Measurements from ENCODE around the gene RIMKLB. TPM values are rescaled to one million over a fixed set of nuclear protein-coding genes. Genes with fewer than 3 reads are reported as not detected.
"Not testable (repeated sequence)": the region's sequence is repeated elsewhere in the genome, so short reads cannot be mapped to it uniquely, and the experiment has no call there.

The RIMKLB gene
- total RNA-seq, 2 donors from 2014 or later = 2.2 to 4.5 TPM

GRCh38 chr12:8734873-8735381 lies 37.1 kb downstream of the RIMKLB start:
- H3K9me3 Mint-ChIP-seq = no peaks in the 10 kb centered on the region

DNA sequence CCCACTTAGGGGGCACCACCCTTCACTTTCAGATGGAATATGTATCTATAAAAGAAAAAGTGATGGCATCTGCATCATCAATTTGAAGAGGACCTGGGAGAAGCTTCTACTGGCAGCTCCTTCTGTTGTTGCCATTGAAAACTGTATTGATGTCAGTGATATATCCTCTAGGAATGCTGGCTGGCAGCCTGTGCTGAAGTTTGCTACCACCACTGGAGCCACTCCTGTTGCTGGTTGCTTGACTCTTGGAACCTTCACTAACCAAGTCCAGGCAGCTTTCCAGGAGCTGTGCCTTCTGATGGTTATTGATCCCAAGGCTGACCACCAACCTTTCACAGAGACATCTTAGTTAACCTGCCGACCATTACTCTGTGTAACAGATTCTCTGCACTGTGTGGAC lies 44.7 kb downstream of the RIMKLB start:
- no peaks in the 10 kb centered on the region for H3K9me3 Mint-ChIP-seq

More at GRCh38 chr12:8734873-8735381, 37.1 kb downstream of the RIMKLB start:
- Mint-ChIP-seq H3K27ac (no peak overlapping the region), H3K36me3 (no peaks in the 10 kb centered on the region)
- DNase-seq (ENCODE audit: low spot score in 2 of 2) = no peak
- ATAC-seq = no peak

DNA sequence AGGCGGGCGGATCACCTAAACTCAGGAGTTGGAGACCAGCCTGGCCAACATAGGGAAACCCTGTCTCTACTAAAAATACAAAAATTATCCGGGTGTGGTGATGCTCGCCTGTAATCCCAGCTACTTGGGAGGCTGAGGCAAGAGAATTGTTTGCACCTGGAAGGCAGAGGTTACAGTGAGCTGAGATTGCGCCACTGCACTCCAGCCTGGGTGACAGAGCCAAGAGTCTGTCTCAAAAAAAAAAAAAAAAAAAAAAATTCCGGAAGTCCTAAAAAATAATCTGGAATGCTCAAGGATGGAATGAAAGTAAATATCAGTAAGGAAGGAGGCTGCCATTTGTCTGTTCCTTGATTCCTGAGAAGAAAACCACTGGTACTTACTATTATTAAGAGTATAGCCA lies 45.3 kb downstream of the RIMKLB start:
- not testable (repeated sequence) for DNase-seq (ENCODE audit: low spot score in 2 of 2); H3K27ac Mint-ChIP-seq; H3K36me3 Mint-ChIP-seq; ATAC-seq; H3K9me3 Mint-ChIP-seq

More for the DNA sequence above, 44.7 kb downstream of the RIMKLB start:
- DNase-seq (ENCODE audit: low spot score in 2 of 2) = no peak
- Mint-ChIP-seq H3K27ac (no peak overlapping the region), H3K36me3 (no peaks in the 10 kb centered on the region)
- no peak for ATAC-seq

DNA sequence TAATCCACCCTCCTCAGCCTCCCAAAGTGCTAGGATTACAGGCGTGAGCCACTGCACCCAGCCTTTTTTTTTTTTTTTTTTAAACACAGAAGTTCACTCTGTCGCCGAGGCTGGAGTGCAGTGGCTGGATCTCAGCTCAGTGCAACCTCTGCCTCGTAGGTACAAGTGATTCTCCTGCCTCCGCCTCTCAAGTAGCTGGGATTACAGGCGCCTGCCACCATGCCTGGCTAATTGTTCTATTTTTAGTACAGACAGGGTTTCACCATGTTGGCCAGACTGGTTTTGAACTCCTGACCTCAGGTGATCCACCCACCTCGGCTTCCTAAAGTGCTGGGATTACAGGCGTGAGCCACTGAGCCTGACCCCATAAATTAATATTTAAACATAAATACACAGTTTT lies 47.8 kb downstream of the RIMKLB start:
- H3K36me3 Mint-ChIP-seq; H3K27ac Mint-ChIP-seq; DNase-seq (ENCODE audit: low spot score in 2 of 2); ATAC-seq; H3K9me3 Mint-ChIP-seq: not testable (repeated sequence)

DNA sequence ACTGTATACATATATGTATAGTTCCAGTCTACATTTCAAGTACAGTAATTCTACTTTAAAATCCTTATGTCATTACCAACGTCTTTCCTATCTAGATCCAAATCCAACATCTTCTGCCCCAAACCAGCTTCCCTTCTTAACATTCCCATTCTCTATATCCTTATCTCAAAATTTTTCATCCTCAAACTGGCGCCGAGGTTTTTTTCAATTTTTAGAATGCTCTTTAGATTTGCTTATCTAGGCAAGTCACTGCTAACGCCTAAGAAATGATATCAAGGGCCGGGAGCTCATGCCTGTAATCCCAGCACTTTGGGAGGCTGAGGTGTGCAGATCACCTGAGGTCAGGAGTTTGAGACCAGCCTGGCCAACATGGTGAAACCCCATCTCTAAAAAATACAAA lies 48.3 kb downstream of the RIMKLB start:
- DNase-seq (ENCODE audit: low spot score in 2 of 2) (no peak), ATAC-seq (no peak)
- Mint-ChIP-seq H3K27ac (no peak overlapping the region), H3K9me3 (no peaks in the 10 kb centered on the region), H3K36me3 (no peaks in the 10 kb centered on the region)

DNA sequence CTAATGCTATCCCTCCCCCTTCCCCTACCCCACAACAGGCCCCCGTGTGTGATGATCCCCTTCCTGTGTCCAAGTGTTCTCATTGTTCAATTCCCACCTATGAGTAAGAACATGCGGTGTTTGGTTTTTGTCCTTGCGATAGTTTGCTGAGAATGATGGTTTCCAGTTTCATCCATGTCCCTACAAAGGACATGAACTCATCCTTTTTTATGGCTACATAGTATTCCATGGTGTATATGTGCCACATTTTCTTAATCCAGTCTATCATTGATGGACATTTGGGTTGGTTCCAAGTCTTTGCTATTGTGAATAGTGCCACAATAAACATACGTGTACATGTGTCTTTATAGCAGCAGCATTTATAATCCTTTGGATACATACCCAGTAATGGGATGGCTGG lies 62.3 kb downstream of the RIMKLB start:
- H3K36me3 Mint-ChIP-seq; DNase-seq (ENCODE audit: low spot score in 2 of 2); ATAC-seq; H3K9me3 Mint-ChIP-seq; H3K27ac Mint-ChIP-seq: not testable (repeated sequence)

DNA sequence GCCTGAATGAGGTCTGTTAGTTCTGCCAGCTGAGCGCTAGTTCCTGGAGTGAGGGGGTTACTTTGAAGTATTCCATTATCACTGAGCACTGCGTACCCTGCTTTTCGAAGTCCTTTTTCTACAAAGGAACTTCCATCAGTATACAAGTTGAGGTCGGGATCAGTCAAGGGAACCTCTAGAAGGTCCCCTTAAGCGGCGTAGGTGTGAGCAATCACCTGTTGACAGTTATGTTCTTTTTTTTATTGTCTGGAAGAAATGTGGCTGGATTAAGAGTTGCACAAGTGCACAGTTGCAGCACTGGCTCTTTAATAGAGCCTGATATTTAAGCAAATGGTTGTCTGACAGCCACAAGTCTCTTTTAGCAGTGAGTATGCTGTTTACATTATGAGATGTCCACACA lies 64.9 kb downstream of the RIMKLB start:
- H3K27ac Mint-ChIP-seq = not testable (repeated sequence)

GRCh38 chr12:8766121-8766520 lies 68.3 kb downstream of the RIMKLB start:
- DNase-seq (ENCODE audit: low spot score in 2 of 2); H3K27ac Mint-ChIP-seq; H3K36me3 Mint-ChIP-seq; H3K9me3 Mint-ChIP-seq; ATAC-seq: not testable (repeated sequence)

More for the DNA sequence above, 64.9 kb downstream of the RIMKLB start:
- not testable (repeated sequence) for H3K9me3 Mint-ChIP-seq; H3K36me3 Mint-ChIP-seq; DNase-seq (ENCODE audit: low spot score in 2 of 2); ATAC-seq

- ATAC-seq = no peak
- Mint-ChIP-seq H3K36me3 (no peaks in the 10 kb centered on the region), H3K9me3 (peaks cover 0 to 4% of the 10 kb centered on the region in 2 donors), H3K27ac (no peak overlapping the region)
- DNase-seq (ENCODE audit: low spot score in 2 of 2) = no peak
Observed at GRCh38 chr12:8770499-8770898, 72.7 kb downstream of the RIMKLB start.

GRCh38 chr12:8771072-8771471 lies 73.3 kb downstream of the RIMKLB start:
- no peak for DNase-seq (ENCODE audit: low spot score in 2 of 2)
- Mint-ChIP-seq H3K36me3 (no peaks in the 10 kb centered on the region), H3K9me3 (peaks cover 0 to 4% of the 10 kb centered on the region in 2 donors), H3K27ac (peak overlapping the region in 1 of 2 donors; percentile 4)
- no peak for ATAC-seq

DNA sequence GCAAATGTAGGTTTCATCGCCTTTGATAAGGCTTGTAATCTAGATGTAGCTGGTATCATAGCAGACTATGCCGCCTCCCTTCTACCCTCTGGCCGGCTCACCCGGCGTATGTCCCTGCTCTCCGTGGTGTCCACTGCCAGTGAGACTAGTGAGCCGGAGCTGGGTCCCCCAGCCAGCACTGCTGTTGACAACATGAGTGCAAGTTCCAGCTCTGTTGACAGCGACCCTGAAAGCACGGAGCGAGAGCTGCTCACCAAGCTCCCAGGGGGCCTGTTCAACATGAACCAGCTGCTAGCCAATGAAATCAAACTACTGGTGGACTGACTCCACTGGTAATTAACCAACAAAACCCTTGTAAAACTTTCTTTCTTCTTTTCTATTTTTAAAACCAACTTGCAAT lies 75.7 kb downstream of the RIMKLB start:
- ATAC-seq (no peak), DNase-seq (ENCODE audit: low spot score in 2 of 2) (no peak)
- no peaks in the 10 kb centered on the region for H3K9me3 Mint-ChIP-seq
- no peaks in the 10 kb centered on the region for H3K36me3 Mint-ChIP-seq
- H3K27ac Mint-ChIP-seq = no peak overlapping the region

DNA sequence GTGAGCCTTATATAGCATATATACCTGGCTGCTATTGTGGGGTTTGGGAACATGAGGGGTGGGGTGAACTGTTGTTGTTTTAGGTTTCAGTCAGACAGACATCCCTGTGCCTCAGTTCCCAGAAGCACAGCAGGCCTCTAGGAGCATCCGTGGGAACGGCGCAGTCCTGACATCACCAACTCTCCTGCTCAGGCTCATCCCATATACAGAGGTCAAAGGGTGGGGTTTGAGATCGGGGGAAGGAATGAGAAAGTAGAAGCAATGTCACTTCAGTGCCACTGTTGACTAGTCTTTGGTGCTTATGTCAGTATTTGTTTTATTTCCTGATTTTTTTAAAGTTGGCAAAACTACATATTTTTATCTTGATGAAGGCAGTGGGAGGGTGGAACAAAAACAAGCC lies 81.5 kb downstream of the RIMKLB start:
- Mint-ChIP-seq H3K36me3 (no peaks in the 10 kb centered on the region), H3K9me3 (no peaks in the 10 kb centered on the region)

GRCh38 chr12:8779862-8780261 lies 82.1 kb downstream of the RIMKLB start:
- DNase-seq (ENCODE audit: low spot score in 2 of 2) (no peak), ATAC-seq (no peak)
- no peaks in the 10 kb centered on the region for H3K36me3 Mint-ChIP-seq
- H3K9me3 Mint-ChIP-seq = no peaks in the 10 kb centered on the region
- H3K27ac Mint-ChIP-seq = no peak overlapping the region

More for the DNA sequence above, 81.5 kb downstream of the RIMKLB start:
- DNase-seq (ENCODE audit: low spot score in 2 of 2) (no peak), ATAC-seq (no peak)
- no peak overlapping the region for H3K27ac Mint-ChIP-seq

GRCh38 chr12:8780389-8780788 lies 82.6 kb downstream of the RIMKLB start:
- H3K9me3 Mint-ChIP-seq = no peaks in the 10 kb centered on the region
- ATAC-seq = no peak
- no peak for DNase-seq (ENCODE audit: low spot score in 2 of 2)
- no peaks in the 10 kb centered on the region for H3K36me3 Mint-ChIP-seq
- no peak overlapping the region for H3K27ac Mint-ChIP-seq

DNA sequence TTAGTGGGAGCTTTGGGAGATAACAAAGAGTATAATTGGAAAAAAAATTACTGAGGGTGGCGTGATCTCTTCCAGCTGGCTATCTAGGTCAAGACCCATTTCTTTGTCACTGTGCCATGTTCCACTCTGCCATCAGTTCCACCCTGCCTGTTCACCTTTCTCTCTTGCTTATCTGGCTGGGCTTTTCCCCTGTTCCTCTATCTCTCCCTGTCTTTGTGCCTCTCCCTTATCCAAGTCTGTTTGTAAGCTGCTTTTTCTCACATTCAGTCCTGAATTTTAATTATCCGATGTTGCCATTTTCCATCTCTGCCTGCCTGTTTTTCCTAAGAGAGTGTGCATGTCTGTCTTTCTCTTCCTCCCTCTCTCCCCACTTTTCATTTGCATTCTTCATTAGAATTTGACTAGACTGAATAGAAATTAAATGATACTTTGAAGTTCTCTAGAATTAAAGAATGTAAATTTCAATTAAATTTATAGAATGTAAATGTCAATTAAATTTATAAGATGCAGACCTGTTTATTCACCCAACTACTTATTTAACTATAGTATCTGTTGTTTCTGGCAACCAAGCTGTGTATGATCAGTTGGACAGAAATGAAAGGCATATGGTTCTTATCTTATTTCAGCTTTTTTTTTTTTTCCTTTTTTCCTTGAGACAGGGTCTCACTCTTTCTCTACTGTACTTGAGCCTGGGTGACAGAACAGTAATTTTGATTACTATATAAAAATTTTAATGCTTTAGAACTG lies 83.8 kb downstream of the RIMKLB start:
- Mint-ChIP-seq H3K9me3 (no peaks in the 10 kb centered on the region), H3K27ac (no peak overlapping the region), H3K36me3 (no peaks in the 10 kb centered on the region)

GRCh38 chr12:8784290-8784888 lies 86.6 kb downstream of the RIMKLB start:
- DNase-seq (ENCODE audit: low spot score in 2 of 2) (no peak), ATAC-seq (no peak)
- Mint-ChIP-seq H3K9me3 (no peaks in the 10 kb centered on the region), H3K36me3 (no peaks in the 10 kb centered on the region), H3K27ac (no peak overlapping the region)

More for the DNA sequence above, 83.8 kb downstream of the RIMKLB start:
- ATAC-seq (no peak), DNase-seq (ENCODE audit: low spot score in 2 of 2) (no peak)

DNA sequence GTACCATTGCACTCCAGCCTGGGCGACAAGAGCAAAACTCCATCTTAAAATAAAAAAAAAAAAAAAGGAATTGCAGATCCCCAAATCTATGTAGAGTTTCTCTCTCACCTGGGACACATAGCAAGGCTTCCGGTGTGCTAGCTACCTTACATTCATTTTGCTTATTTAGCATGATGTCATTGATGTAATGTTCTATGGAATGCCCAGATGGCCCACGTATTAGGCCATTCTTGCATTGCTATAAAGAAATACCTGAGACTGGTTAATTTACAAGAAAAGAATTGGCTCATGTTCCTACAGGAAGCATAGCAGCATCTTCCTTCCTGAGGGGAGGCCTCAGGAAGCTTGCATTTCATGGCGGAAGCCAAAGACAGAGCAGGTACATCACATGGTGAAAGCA lies 87.7 kb downstream of the RIMKLB start:
- Mint-ChIP-seq H3K27ac (no peak overlapping the region), H3K9me3 (no peaks in the 10 kb centered on the region), H3K36me3 (no peaks in the 10 kb centered on the region)
- DNase-seq (ENCODE audit: low spot score in 2 of 2) (no peak), ATAC-seq (no peak)

- H3K36me3 Mint-ChIP-seq; DNase-seq (ENCODE audit: low spot score in 2 of 2); ATAC-seq; H3K27ac Mint-ChIP-seq; H3K9me3 Mint-ChIP-seq: not testable (repeated sequence)
Observed at GRCh38 chr12:8787206-8787605, 89.4 kb downstream of the RIMKLB start.
